HAP-1 (cell line): ENCODE data around the gene DOCK4.

Source experiments
- DNase-seq, 2 experiments: peaks; one replicate each; pipeline ENCODE4 v3.0.0-alpha.2; 2016 to 2020; ENCODE audit warnings: low spot score in 2 of 2
- H3K27me3 ChIP-seq: fragments of 250-450 bp; sonication (Bioruptor Pico); 2 replicates; pipeline ENCODE4 v1.5.1; 2020; ENCODE audit warnings: low read depth, mild to moderate bottlenecking, moderate library complexity
- H3K36me3 ChIP-seq: fragments of 250-450 bp; sonication (Bioruptor Pico); replicated peaks from 2 replicates; pipeline ENCODE4 v1.5.1; 2020; ENCODE audit warnings: mild to moderate bottlenecking
- H3K4me1 ChIP-seq: fragments of 250-450 bp; sonication (Bioruptor Pico); 2 replicates; pipeline ENCODE4 v1.5.1; 2020; ENCODE audit warnings: mild to moderate bottlenecking
- H3K4me3 ChIP-seq: fragments of 250-450 bp; sonication (Bioruptor Pico); 2 replicates; pipeline ENCODE4 v1.5.1; 2020; ENCODE audit warnings: mild to moderate bottlenecking, moderate library complexity
- H3K9me3 ChIP-seq: fragments of 250-450 bp; sonication (Bioruptor Pico); 2 replicates; pipeline ENCODE4 v1.5.1; 2020; ENCODE audit warnings: mild to moderate bottlenecking, moderate library complexity
- in situ Hi-C: fragments of 300-500 bp; cut with MboI; formaldehyde crosslinking; loops from 3 replicates; pipeline ENCODE4 v1.14.3; 2020; ENCODE audit warnings: low sequenced_read_pairs, inconsistent platforms, mixed read lengths

DOCK4 gene

DNA sequence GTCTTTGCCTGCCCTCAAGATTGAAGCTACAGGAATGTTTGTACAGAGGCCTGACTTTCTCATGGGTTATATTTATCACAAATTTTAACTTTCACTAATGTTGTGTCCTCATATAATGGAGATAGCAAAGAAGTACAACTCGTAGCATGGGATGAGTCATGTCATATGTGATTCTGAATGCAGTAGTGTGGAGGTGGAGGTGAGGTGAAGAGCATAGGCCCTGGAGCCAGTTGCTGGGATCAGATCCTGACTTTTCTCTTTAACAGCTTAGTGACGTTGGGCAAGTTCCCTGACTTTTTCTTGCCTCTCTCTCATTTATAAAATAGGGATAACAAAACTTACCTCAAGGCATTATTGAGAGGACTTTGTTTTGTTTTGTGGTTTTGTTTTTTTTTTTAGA, 511.8 kb downstream of the DOCK4 start:
- no peaks in the 10 kb centered on the region for H3K9me3 ChIP-seq

DNA sequence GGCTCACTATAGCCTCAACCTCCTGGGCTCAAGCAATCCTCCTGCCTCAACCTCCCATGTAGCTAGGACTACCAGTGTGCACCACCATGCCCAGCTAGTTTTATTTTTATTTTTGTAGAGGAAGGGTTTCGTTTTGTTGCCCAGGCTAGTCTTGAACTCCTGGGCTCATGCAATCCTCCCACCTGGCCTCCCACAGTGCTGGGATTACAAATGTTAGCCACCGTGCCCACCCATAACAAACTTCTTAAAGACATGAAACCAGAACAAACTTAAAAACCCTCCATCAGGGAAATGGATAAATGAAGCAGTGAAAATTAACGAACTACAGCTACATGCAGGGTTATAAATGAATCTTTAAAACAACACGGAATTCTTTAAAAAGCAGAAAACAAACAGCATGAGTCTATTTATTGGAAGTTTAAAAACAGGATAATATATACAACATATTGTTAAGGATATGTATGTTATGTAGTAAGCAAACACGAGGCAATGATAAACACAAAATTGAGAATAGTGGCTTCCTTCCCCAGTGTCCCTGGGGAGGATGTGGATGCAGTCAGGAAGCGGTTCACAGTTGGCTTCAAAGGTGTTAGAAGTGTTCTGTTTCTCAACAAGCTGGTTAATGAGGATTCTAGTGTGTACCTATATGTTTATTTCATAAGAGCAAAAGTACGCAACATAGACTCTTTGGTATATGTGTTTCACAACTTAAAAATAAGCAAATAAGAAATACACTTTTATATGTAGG, 515.7 kb downstream of the DOCK4 start:
- Histone ChIP-seq H3K4me3 (no peak overlapping the region), H3K9me3 (no peaks in the 10 kb centered on the region), H3K4me1 (no peaks in the 10 kb centered on the region), H3K36me3 (no peaks in the 10 kb centered on the region), H3K27me3 (no peaks in the 10 kb centered on the region)
- DNase-seq: no peak
- in situ Hi-C loops: no loop called here

More for the DNA sequence above, 511.8 kb downstream of the DOCK4 start:
- no peaks in the 10 kb centered on the region for H3K4me1 ChIP-seq
- in situ Hi-C loops: no loop called here
- H3K27me3 ChIP-seq: no peaks in the 10 kb centered on the region; the same call in 1 of the 2 replicates
- H3K4me3 ChIP-seq: no peak overlapping the region
- H3K36me3 ChIP-seq: no peaks in the 10 kb centered on the region
- no peak for DNase-seq

DNA sequence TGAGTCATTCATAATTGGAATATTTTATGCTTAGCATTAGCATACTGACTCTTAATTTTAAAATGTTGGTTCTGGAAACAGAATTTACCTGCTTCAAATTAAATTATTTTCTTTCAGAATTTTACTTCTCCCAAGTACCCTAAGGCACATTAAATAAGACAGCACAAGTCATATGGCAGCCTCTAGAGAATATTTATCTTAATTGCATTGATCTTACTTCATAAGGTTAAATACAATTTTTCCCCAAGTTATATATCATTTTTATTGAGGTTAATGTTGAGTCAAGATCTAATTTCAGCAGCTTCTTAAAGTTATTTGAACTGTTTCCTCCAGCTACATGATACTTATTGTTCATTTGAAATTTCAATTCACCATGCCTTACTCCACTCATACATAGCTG, 520.9 kb downstream of the DOCK4 start:
- in situ Hi-C loops: no loop called here
- H3K36me3 ChIP-seq: no peaks in the 10 kb centered on the region
- H3K27me3 ChIP-seq: no peaks in the 10 kb centered on the region
- no peak for DNase-seq
- no peaks in the 10 kb centered on the region for H3K9me3 ChIP-seq
- H3K4me3 ChIP-seq: no peak overlapping the region
- no peaks in the 10 kb centered on the region for H3K4me1 ChIP-seq

DNA sequence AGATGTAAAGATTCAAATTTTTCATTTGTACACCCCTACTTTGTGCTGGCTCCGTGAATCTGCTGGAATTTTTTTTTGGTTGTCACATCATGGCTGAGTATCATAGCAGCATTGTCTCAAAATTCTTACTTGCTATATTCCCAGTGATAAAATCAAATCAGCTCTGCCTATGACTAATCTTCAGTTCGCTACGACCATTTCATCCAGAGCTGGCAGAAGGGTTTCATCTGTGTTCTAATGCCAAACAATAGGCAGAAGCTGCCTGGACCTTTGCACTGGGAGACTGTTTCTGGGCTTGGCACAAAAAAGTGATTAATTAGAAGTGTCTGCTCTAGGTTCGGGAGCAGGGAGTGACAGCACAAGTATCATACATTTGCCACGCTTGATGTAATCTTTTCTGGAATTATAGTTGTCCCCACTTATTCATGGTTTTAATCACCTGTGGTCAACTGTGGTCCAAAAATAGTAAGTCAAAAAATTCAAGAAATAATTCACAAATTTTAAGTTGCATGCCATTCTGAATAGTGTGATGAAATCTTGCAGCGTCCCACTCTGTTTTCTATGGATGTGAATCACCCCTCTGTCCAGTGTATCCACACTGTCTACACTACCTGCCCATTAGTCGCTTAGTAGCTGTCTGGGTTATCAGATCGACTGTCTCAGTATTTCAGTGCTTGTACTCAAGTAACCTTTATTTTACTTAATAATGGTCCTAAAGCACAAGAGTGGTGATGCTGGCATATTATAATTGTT, 523.4 kb downstream of the DOCK4 start:
- Histone ChIP-seq H3K9me3 (no peaks in the 10 kb centered on the region), H3K36me3 (no peaks in the 10 kb centered on the region), H3K4me3 (no peak overlapping the region), H3K27me3 (no peaks in the 10 kb centered on the region), H3K4me1 (no peaks in the 10 kb centered on the region)
- in situ Hi-C loops: no loop called here
- DNase-seq: no peak

DNA sequence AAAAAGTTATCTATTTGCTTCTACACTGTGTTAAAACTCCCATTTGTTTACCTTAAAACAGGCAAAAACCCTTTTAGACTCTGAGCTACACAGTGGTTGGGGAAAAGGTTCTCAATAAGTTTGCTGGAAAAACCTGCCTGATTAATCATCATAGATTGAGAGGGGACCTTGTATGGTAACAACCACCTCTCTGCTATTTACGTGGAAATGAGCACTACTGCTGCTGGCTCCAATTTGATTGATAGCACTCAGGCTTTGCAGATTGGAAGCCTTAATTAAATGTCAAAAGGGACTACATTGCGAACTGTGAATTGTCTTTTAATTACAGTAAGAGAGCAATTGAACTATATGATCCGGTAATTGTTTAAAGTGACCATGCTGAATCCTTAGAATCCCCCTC, 525.0 kb downstream of the DOCK4 start:
- no peaks in the 10 kb centered on the region for H3K36me3 ChIP-seq
- in situ Hi-C loops: no loop called here

DNA sequence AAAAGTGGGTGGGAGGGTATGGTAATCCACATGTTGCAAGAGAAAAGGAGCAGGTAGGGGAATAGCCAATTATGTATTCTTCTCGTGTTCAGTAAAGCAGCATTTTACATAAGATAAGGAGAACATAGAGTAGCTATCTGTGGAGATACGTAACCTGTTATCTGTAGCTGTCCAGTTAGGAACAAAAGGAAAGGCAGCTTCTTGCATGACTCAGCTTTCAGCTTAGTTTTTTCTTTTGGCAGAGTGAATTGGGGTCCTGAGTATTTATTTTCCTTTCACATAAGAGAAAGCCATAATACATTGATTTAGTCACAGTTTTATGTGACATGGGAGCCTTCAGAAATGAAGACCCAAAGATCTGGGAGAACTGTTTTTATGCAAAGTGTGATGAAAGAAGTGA, 527.2 kb downstream of the DOCK4 start:
- no peak overlapping the region for H3K4me3 ChIP-seq
- no peaks in the 10 kb centered on the region for H3K36me3 ChIP-seq
- no peaks in the 10 kb centered on the region for H3K9me3 ChIP-seq
- no peaks in the 10 kb centered on the region for H3K4me1 ChIP-seq
- peaks cover 3% of the 10 kb centered on the region; the same call in 1 of the 2 replicates for H3K27me3 ChIP-seq
- in situ Hi-C loops: no loop called here
- no peak for DNase-seq

More for the DNA sequence above, 525.0 kb downstream of the DOCK4 start:
- Histone ChIP-seq H3K4me1 (no peaks in the 10 kb centered on the region), H3K9me3 (no peaks in the 10 kb centered on the region), H3K4me3 (no peak overlapping the region), H3K27me3 (no peaks in the 10 kb centered on the region)
- DNase-seq: no peak

DNA sequence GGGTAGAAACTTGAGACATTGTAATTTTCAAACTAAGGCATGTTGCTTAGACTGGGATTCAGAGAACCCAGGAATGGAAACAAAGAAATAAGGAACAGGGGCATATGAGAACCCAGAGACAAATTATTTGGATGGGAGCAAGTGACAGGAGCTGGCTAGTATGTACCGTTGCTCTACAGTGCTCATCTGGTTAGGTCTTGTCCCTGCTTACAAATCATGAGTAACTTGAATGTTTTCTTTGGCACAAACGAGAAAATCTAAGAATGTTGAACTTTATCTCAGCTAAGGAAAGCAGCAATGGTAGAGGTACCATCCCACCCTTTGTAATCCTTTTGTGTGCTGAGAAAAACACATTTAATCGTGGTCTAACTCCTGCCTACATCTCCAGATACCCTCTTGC, 527.9 kb downstream of the DOCK4 start:
- in situ Hi-C loops: no loop called here
- Histone ChIP-seq H3K4me3 (no peak overlapping the region), H3K27me3 (peaks cover 3% of the 10 kb centered on the region; the same call in 1 of the 2 replicates), H3K9me3 (no peaks in the 10 kb centered on the region), H3K4me1 (no peaks in the 10 kb centered on the region), H3K36me3 (no peaks in the 10 kb centered on the region)
- DNase-seq: no peak

DNA sequence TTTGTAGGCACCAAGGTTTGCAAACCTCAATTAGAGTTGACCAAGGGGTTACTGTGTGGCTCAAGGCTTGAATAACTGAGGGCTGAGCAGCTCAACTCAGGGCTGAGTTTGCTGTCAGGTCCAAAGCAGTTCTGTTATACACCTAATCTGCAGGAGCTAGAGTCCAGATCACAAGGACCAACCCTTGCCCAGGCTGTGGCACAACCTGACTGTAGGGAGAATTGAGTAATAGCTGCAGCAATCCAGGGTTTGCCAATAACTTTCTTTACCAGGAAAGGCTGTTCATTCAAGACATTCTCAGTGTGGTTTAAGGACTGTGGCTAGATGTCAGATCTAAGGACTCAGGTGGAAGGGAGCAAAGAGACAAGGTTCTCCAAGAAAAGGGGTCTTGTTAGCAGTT, 528.4 kb downstream of the DOCK4 start:
- no peaks in the 10 kb centered on the region for H3K9me3 ChIP-seq
- in situ Hi-C loops: no loop called here

DNA sequence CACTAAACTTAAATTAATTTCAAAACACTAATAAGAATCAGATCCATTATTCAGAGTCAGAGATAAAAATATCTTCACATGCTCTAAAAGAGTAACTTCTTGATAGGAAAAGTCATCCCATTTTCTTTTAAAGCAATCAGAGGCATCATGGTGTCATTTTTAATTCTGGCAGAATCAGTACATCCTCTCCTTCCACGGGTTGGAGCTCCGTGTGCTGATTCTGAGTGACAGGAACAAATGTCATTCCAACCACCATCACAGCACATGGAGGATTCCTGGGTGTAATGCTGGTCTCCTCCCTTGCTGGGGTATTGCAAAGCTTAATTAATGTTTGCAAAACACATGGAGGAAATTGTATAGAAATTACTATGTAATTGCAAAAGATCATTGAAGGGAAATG, 529.4 kb downstream of the DOCK4 start:
- no peak for DNase-seq
- H3K36me3 ChIP-seq: no peaks in the 10 kb centered on the region
- in situ Hi-C loops: no loop called here
- peaks cover 3% of the 10 kb centered on the region; the same call in 1 of the 2 replicates for H3K27me3 ChIP-seq
- no peak overlapping the region for H3K4me3 ChIP-seq
- no peaks in the 10 kb centered on the region for H3K9me3 ChIP-seq
- H3K4me1 ChIP-seq: no peaks in the 10 kb centered on the region

More for the DNA sequence above, 528.4 kb downstream of the DOCK4 start:
- no peaks in the 10 kb centered on the region for H3K36me3 ChIP-seq
- H3K4me3 ChIP-seq: no peak overlapping the region
- no peak for DNase-seq
- no peaks in the 10 kb centered on the region for H3K4me1 ChIP-seq
- peaks cover 3% of the 10 kb centered on the region; the same call in 1 of the 2 replicates for H3K27me3 ChIP-seq
